Esophagus muscularis mucosa (tissue), 4 donors: Measurements from ENCODE around the gene HDAC1. TPM values are rescaled to one million over a fixed set of nuclear protein-coding genes. Genes with fewer than 3 reads are reported as not detected.

Experiments used
- DNase-seq: peaks from one replicate; pipeline ENCODE4 v3.0.0-alpha.2; 2017; ENCODE audit errors: extremely low spot score
- H3K27ac ChIP-seq, 4 donors: fragments of 200-600 bp; sonication (generic); replicated peaks in 1 of 4; 1 replicate in 3 of 4; 2 replicates in 1 of 4; pipeline ENCODE4 v1.5.1; 2016 to 2019; ENCODE audit warnings: mild to moderate bottlenecking in 1 of 4
- H3K27me3 ChIP-seq, 4 donors: fragments of 200-600 bp; sonication (generic); one replicate each; pipeline versions ENCODE4 v1.5.1 to v1.6.0; 2016 to 2019
- H3K36me3 ChIP-seq, 4 donors: fragments of 200-600 bp; sonication (generic); one replicate each; pipeline ENCODE4 v1.5.1; 2016 to 2019
- H3K4me1 ChIP-seq, 4 donors: fragments of 200-600 bp; sonication (generic); one replicate each; pipeline ENCODE4 v1.5.1; 2016 to 2019
- H3K4me3 ChIP-seq, 4 donors: fragments of 200-600 bp; sonication (generic); 1 replicate in 2 of 4; 2 replicates in 2 of 4; pipeline ENCODE4 v1.5.1; 2016 to 2019; ENCODE audit warnings: mild to moderate bottlenecking in 4 of 4, moderate library complexity in 1 of 4
- H3K9me3 ChIP-seq, 4 donors: fragments of 200-600 bp; sonication (generic); 1 replicate in 3 of 4; 2 replicates in 1 of 4; pipeline ENCODE4 v1.5.1; 2016 to 2019
- CTCF ChIP-seq, 3 experiments: fragments of 200-600 bp in 2 of 3; fragments of 450-650 bp in 1 of 3; sonication (generic) in 2 of 3; IDR thresholded peaks; one replicate each; pipeline ENCODE4 v1.5.1; 2017 to 2019; ENCODE audit warnings: antibody characterized with exemption in 3 of 3, mild to moderate bottlenecking in 2 of 3, moderate library complexity in 1 of 3
- EP300 ChIP-seq: sonication (generic); formaldehyde crosslinking; IDR thresholded peaks from one replicate; pipeline ENCODE4 v1.6.1; 2017; ENCODE audit warnings: antibody characterized with exemption
- POLR2A ChIP-seq: fragments of 450-650 bp; IDR thresholded peaks from one replicate; pipeline ENCODE4 v1.6.1; 2017; ENCODE audit warnings: antibody characterized with exemption, moderate library complexity, mild to moderate bottlenecking, low read depth
- POLR2AphosphoS5 ChIP-seq, 2 donors: sonication (generic); formaldehyde crosslinking; IDR thresholded peaks; one replicate each; pipeline ENCODE4 v1.6.1; 2017; ENCODE audit warnings: antibody characterized with exemption in 2 of 2
- WGBS: methylation state at CpG from one replicate; pipeline ENCODE4 v1.1.5; 2018; 5-methylcytosine and 5-hydroxymethylcytosine counted together
- intact Hi-C: fragments of 100-400 bp; cut with DNase I; formaldehyde crosslinking; loops from one replicate; pipeline ENCODE4 v1.15.1; 2023
- total RNA-seq, 4 donors: library from RNA; depleted of rRNA; stranded (reverse); fragments of >200 nt; gene quantifications; one replicate each; pipeline versions ENCODE4 v1.1.0 to v1.2.1, GENCODE V29; 2016

Gene HDAC1
- total RNA-seq, 4 donors from 2014 or later: 42.8 to 70.4 (median 51.4) TPM

DNA sequence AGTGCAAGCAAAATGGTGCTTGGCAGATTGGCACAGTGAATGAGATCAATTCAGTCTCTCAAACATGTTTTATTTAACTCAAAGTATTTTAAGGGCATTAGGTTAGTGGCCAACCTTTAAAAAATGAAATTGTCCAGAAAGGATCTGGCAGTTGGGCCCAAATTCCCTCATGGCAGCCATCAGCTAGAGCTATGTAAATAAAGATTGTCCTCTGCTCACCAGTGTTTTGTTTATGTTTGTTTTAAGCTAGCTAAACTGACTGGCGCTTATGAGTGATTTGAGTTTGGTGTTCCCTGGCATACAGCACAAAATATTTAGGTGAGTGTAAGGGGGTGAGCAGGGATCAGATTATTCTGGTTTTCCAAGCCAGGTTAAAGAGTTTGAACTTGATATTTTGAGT is 18.1 kb downstream of the HDAC1 start:
- Histone ChIP-seq H3K9me3 (no peaks in the 10 kb centered on the region), H3K27me3 (no peaks in the 10 kb centered on the region), H3K27ac (no peak overlapping the region), H3K4me3 (no peak overlapping the region), H3K4me1 (peaks cover 0 to 34% (median 24%) of the 10 kb centered on the region in 4 donors), H3K36me3 (peaks cover 4 to 18% (median 7%) of the 10 kb centered on the region in 4 donors)
- 63% methylated on average over 1 of the region's 1 CpG for whole genome bisulfite sequencing
- DNase-seq: no peak
- TF ChIP-seq POLR2AphosphoS5 (IDR thresholded peaks at IDR 0.05): no peak
- TF ChIP-seq EP300: no peak
- no peak for TF ChIP-seq POLR2A
- no peak for TF ChIP-seq CTCF (IDR thresholded peaks at IDR 0.05)
- intact Hi-C loops: no loop called here

GRCh38 chr1:32311709-32312393 is 20.0 kb downstream of the HDAC1 start:
- 51% methylated on average over 2 of the region's 2 CpGs for WGBS
- no peaks in the 10 kb centered on the region for H3K9me3 ChIP-seq
- TF ChIP-seq POLR2AphosphoS5 (IDR thresholded peaks at IDR 0.05) (no peak), EP300 (no peak), CTCF (IDR thresholded peaks at IDR 0.05) (no peak), POLR2A (no peak)
- no peak overlapping the region for H3K27ac ChIP-seq
- intact Hi-C loops: no loop called here
- H3K36me3 ChIP-seq: peaks cover 3 to 8% (median 5%) of the 10 kb centered on the region in 4 donors
- no peak for DNase-seq
- no peaks in the 10 kb centered on the region for H3K27me3 ChIP-seq
- H3K4me1 ChIP-seq: peaks cover 0 to 34% (median 24%) of the 10 kb centered on the region in 4 donors
- no peak overlapping the region for H3K4me3 ChIP-seq

GRCh38 chr1:32316903-32317277 is 25.0 kb downstream of the HDAC1 start:
- Histone ChIP-seq H3K4me3 (no peak overlapping the region), H3K4me1 (peaks cover 0 to 5% (median 4%) of the 10 kb centered on the region in 4 donors), H3K27ac (no peak overlapping the region), H3K9me3 (no peaks in the 10 kb centered on the region), H3K27me3 (no peaks in the 10 kb centered on the region), H3K36me3 (peaks cover 17 to 54% (median 40%) of the 10 kb centered on the region in 4 donors)
- TF ChIP-seq EP300: no peak
- TF ChIP-seq POLR2A: no peak
- TF ChIP-seq CTCF (IDR thresholded peaks at IDR 0.05): no peak
- TF ChIP-seq POLR2AphosphoS5 (IDR thresholded peaks at IDR 0.05): no peak
- intact Hi-C loops: no loop called here
- DNase-seq: no peak
- WGBS: 81% methylated on average over 3 of the region's 3 CpGs

- DNase-seq: no peak
- Histone ChIP-seq H3K36me3 (peaks cover 17 to 60% (median 49%) of the 10 kb centered on the region in 4 donors), H3K27ac (no peak overlapping the region), H3K27me3 (no peaks in the 10 kb centered on the region), H3K4me3 (no peak overlapping the region), H3K4me1 (peaks cover 0 to 5% (median 2%) of the 10 kb centered on the region in 4 donors), H3K9me3 (no peaks in the 10 kb centered on the region)
- intact Hi-C loops: no loop called here
- WGBS: 95% methylated on average over 10 of the region's 10 CpGs
- TF ChIP-seq POLR2AphosphoS5 (IDR thresholded peaks at IDR 0.05) (no peak), CTCF (IDR thresholded peaks at IDR 0.05) (no peak), POLR2A (no peak), EP300 (no peak)
Observed at GRCh38 chr1:32318127-32318869, 26.4 kb downstream of the HDAC1 start.
